Measurements from ENCODE around the gene ARMC9.

GRCh38 chr2:231280846-231281245 lies 82.4 kb downstream of the ARMC9 start:
- no peak for TF ChIP-seq CTCF (IDR thresholded peaks at IDR 0.05)
- no peak for TF ChIP-seq POLR2AphosphoS5 (IDR thresholded peaks at IDR 0.05)
- no peak for TF ChIP-seq POLR2A (IDR thresholded peaks at IDR 0.05)

Data from suprapubic skin (tissue), 4 donors.